Neural cell (in vitro differentiated cells): ENCODE measurements around the gene MKX. TPM values are rescaled to one million over a fixed set of nuclear protein-coding genes. Genes with fewer than 3 reads are reported as not detected.

Experiments
- H2AFZ ChIP-seq: fragments of 200-600, 300-800 bp; sonication (generic), shearing (Covaris generic); 2 replicates; pipeline ENCODE4 v1.6.0; 2014; ENCODE audit warnings: low read depth, mild to moderate bottlenecking, antibody characterized with exemption, low read length, moderate library complexity
- H3F3A ChIP-seq: fragments of 200-600 bp; shearing (Covaris generic); 2 replicates; pipeline ENCODE4 v1.6.1; 2016; ENCODE audit warnings: mild to moderate bottlenecking, moderate library complexity, mixed read lengths, antibody characterized with exemption, low read length; ENCODE audit not compliant: insufficient read depth, poor library complexity, severe bottlenecking
- H3K27ac ChIP-seq: fragments of 200-600, 300-800 bp; sonication (generic), shearing (Covaris generic); 2 replicates; pipeline ENCODE4 v1.5.1; 2014; ENCODE audit warnings: mild to moderate bottlenecking, low read length, moderate library complexity
- H3K27me3 ChIP-seq: fragments of 300-800, 200-600 bp; sonication (generic), shearing (Covaris generic); 2 replicates; pipeline ENCODE4 v1.6.0; 2014; ENCODE audit warnings: mild to moderate bottlenecking, low read depth, low read length, moderate library complexity; ENCODE audit not compliant: insufficient read depth
- H3K36me3 ChIP-seq: fragments of 300-800, 200-600 bp; sonication (generic), shearing (Covaris generic); 2 replicates; pipeline ENCODE4 v1.5.1; 2014; ENCODE audit warnings: mild to moderate bottlenecking, antibody characterized with exemption, low read length, moderate library complexity; ENCODE audit not compliant: insufficient read depth
- H3K4me2 ChIP-seq: fragments of 300-800, 200-600 bp; sonication (generic), shearing (Covaris generic); 2 replicates; pipeline ENCODE4 v1.6.0; 2014; ENCODE audit warnings: mild to moderate bottlenecking, low read length
- H3K4me3 ChIP-seq: fragments of 300-800, 200-600 bp; sonication (generic), shearing (Covaris generic); 2 replicates; pipeline ENCODE4 v1.5.1; 2014; ENCODE audit warnings: mild to moderate bottlenecking, low read length, moderate library complexity
- H3K79me2 ChIP-seq: fragments of 200-600 bp; shearing (Covaris generic); replicated peaks from 2 replicates; pipeline ENCODE4 v1.6.0; 2014; ENCODE audit warnings: mild to moderate bottlenecking, low read length, moderate library complexity; ENCODE audit not compliant: insufficient read depth
- H3K9ac ChIP-seq: fragments of 300-800, 200-600 bp; sonication (generic), shearing (Covaris generic); 2 replicates; pipeline ENCODE4 v1.6.1; 2016; ENCODE audit warnings: mild to moderate bottlenecking, low read length, mixed read lengths
- H3K9me2 ChIP-seq: fragments of 200-600 bp; shearing (Covaris generic); 2 replicates; pipeline ENCODE4 v1.6.1; 2016; ENCODE audit warnings: mild to moderate bottlenecking, low read length, mixed read lengths; ENCODE audit not compliant: insufficient read depth
- H3K9me3 ChIP-seq: fragments of 200-600, 300-800 bp; sonication (generic), shearing (Covaris generic); 2 replicates; pipeline ENCODE4 v1.6.1; 2016; ENCODE audit warnings: mild to moderate bottlenecking, mixed run types, low read length, moderate library complexity, mixed read lengths
- H4K20me1 ChIP-seq: fragments of 200-600 bp; shearing (Covaris generic); 2 replicates; pipeline ENCODE4 v1.6.1; 2016; ENCODE audit warnings: mild to moderate bottlenecking, mixed run types; ENCODE audit not compliant: insufficient read depth
- EP300 ChIP-seq: fragments of 450-650 bp; conservative IDR thresholded peaks from 2 replicates; pipeline ENCODE4 v1.6.1; 2014; ENCODE audit warnings: antibody characterized with exemption, mild to moderate bottlenecking, moderate library complexity; ENCODE audit not compliant: poor library complexity, severe bottlenecking
- EZH2 ChIP-seq: fragments of 200-600, 300-800 bp; shearing (Covaris generic), sonication (generic); IDR thresholded peaks from 2 replicates; pipeline ENCODE4 v1.6.1; 2014; ENCODE audit warnings: antibody characterized with exemption, low read length, borderline replicate concordance, mild to moderate bottlenecking; ENCODE audit not compliant: insufficient read depth, poor library complexity, severe bottlenecking
- MXI1 ChIP-seq: fragments of 450-650 bp; conservative IDR thresholded peaks from 2 replicates; pipeline ENCODE4 v1.6.1; 2014; ENCODE audit warnings: antibody characterized with exemption, mild to moderate bottlenecking; ENCODE audit not compliant: poor library complexity, severe bottlenecking
- POLR2AphosphoS5 ChIP-seq: IDR thresholded peaks from 2 replicates; pipeline ENCODE4 v1.6.1; 2012
- RAD21 ChIP-seq: fragments of 450-650 bp; conservative IDR thresholded peaks from 2 replicates; pipeline ENCODE4 v1.6.1; 2014; ENCODE audit warnings: antibody characterized with exemption, mild to moderate bottlenecking, moderate library complexity
- SMC3 ChIP-seq: fragments of 450-650 bp; conservative IDR thresholded peaks from 2 replicates; pipeline ENCODE4 v1.6.1; 2014; ENCODE audit warnings: antibody characterized with exemption, mild to moderate bottlenecking, moderate library complexity; ENCODE audit not compliant: poor library complexity
- TAF1 ChIP-seq: IDR thresholded peaks from 2 replicates; pipeline ENCODE4 v1.6.1; 2012; ENCODE audit warnings: low read depth
- polyA plus RNA-seq: library from polyadenylated mRNA; depleted of rRNA; stranded (reverse); fragments of >200 nt; gene quantifications from 2 replicates; pipeline ENCODE4 v1.2.3, GENCODE V29; 2014
- TF ChIP-seq, protein P1 (sequence below): fragments of 450-650 bp; IDR thresholded peaks from 2 replicates; pipeline ENCODE4 v1.5.1; 2014; ENCODE audit warnings: antibody characterized with exemption, mild to moderate bottlenecking, moderate library complexity; ENCODE audit not compliant: poor library complexity, severe bottlenecking
- TF ChIP-seq, protein P2 (sequence below): IDR thresholded peaks from 2 replicates; pipeline ENCODE4 v1.6.1; 2012; ENCODE audit warnings: borderline replicate concordance

The MKX gene
- polyA plus RNA-seq, 1 donor from 2014 or later, result not detected

DNA sequence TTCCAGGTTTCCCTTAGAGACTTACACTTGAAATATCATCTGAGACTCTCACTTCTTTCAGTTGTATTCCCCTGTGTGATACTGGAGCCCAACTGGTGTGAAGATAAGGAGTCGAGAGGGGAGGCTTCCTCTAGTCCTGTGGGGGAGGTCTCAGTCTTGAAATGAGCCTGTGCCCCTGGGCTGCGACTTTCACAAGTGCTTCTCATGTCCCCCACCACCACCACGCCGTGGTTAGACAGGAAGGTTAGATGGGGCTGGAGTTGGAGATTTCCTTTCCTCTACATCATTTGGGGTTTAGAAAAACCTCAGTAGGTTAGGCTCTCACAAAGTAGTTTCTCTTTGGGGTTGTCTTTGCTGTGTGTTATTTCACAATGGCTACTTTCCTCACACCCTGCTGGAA is 25.6 kb upstream of the MKX start:
- Histone ChIP-seq H3K79me2 (no peaks in the 10 kb centered on the region), H4K20me1 (no peaks in the 10 kb centered on the region), H3K27me3 (no peaks in the 10 kb centered on the region), H3K9me3 (no peaks in the 10 kb centered on the region), H3K27ac (no peak overlapping the region), H3K9ac (no peak overlapping the region), H3K4me2 (no peak overlapping the region), H3K36me3 (no peaks in the 10 kb centered on the region), H3K9me2 (no peaks in the 10 kb centered on the region), H2AFZ (no peak overlapping the region), H3F3A (no peaks in the 10 kb centered on the region), H3K4me3 (no peak overlapping the region)
- TF ChIP-seq EP300, result no peak
- TF ChIP-seq, protein P1, sequence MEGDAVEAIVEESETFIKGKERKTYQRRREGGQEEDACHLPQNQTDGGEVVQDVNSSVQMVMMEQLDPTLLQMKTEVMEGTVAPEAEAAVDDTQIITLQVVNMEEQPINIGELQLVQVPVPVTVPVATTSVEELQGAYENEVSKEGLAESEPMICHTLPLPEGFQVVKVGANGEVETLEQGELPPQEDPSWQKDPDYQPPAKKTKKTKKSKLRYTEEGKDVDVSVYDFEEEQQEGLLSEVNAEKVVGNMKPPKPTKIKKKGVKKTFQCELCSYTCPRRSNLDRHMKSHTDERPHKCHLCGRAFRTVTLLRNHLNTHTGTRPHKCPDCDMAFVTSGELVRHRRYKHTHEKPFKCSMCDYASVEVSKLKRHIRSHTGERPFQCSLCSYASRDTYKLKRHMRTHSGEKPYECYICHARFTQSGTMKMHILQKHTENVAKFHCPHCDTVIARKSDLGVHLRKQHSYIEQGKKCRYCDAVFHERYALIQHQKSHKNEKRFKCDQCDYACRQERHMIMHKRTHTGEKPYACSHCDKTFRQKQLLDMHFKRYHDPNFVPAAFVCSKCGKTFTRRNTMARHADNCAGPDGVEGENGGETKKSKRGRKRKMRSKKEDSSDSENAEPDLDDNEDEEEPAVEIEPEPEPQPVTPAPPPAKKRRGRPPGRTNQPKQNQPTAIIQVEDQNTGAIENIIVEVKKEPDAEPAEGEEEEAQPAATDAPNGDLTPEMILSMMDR, result no peak
- TF ChIP-seq, protein P2, sequence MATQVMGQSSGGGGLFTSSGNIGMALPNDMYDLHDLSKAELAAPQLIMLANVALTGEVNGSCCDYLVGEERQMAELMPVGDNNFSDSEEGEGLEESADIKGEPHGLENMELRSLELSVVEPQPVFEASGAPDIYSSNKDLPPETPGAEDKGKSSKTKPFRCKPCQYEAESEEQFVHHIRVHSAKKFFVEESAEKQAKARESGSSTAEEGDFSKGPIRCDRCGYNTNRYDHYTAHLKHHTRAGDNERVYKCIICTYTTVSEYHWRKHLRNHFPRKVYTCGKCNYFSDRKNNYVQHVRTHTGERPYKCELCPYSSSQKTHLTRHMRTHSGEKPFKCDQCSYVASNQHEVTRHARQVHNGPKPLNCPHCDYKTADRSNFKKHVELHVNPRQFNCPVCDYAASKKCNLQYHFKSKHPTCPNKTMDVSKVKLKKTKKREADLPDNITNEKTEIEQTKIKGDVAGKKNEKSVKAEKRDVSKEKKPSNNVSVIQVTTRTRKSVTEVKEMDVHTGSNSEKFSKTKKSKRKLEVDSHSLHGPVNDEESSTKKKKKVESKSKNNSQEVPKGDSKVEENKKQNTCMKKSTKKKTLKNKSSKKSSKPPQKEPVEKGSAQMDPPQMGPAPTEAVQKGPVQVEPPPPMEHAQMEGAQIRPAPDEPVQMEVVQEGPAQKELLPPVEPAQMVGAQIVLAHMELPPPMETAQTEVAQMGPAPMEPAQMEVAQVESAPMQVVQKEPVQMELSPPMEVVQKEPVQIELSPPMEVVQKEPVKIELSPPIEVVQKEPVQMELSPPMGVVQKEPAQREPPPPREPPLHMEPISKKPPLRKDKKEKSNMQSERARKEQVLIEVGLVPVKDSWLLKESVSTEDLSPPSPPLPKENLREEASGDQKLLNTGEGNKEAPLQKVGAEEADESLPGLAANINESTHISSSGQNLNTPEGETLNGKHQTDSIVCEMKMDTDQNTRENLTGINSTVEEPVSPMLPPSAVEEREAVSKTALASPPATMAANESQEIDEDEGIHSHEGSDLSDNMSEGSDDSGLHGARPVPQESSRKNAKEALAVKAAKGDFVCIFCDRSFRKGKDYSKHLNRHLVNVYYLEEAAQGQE, result no peak
- no peak for TF ChIP-seq EZH2
- no peak for TF ChIP-seq MXI1
- TF ChIP-seq SMC3, result no peak
- TF ChIP-seq POLR2AphosphoS5, result no peak
- no peak for TF ChIP-seq RAD21
- TF ChIP-seq TAF1, result no peak

DNA sequence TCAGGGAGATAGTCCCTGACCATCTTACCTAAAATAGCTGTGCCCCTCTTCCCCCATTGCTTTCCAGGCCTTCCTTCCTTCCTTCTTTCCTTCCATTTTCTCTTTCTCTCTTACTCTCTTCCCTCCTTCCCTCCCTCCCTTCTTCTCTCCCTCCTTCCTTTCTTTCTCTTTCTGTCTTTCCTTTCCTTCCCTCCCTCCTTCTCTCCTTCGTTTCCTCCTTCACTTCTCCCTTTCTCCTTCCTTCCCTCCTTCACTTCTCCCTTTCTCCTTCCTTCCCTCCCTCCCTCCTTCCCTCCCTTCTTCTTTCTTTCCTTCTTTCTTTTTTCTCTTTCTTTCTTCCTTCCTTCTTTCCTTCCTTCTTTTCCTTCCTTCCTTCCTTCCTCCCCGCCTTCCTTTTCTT is 24.6 kb upstream of the MKX start:
- H2AFZ ChIP-seq, result no peak overlapping the region
- no peaks in the 10 kb centered on the region for H3K36me3 ChIP-seq
- no peak overlapping the region for H3K4me2 ChIP-seq

More for the DNA sequence above, 24.6 kb upstream of the MKX start:
- H3K27ac ChIP-seq, result no peak overlapping the region
- H3K9me2 ChIP-seq, result no peaks in the 10 kb centered on the region
- no peaks in the 10 kb centered on the region for H4K20me1 ChIP-seq
- no peak for TF ChIP-seq POLR2AphosphoS5
- TF ChIP-seq, protein P2, result no peak
- TF ChIP-seq EP300, result no peak
- TF ChIP-seq EZH2, result no peak
- no peak for TF ChIP-seq TAF1
- TF ChIP-seq RAD21, result no peak
- TF ChIP-seq, protein P1, result no peak
- no peak for TF ChIP-seq MXI1
- TF ChIP-seq SMC3, result no peak
- H3F3A ChIP-seq, result no peaks in the 10 kb centered on the region
- H3K27me3 ChIP-seq, result no peaks in the 10 kb centered on the region
- H3K9me3 ChIP-seq, result no peaks in the 10 kb centered on the region
- H3K9ac ChIP-seq, result no peak overlapping the region
- H3K79me2 ChIP-seq, result no peaks in the 10 kb centered on the region
- no peak overlapping the region for H3K4me3 ChIP-seq
